ENCODE measurements around the gene STAB2. TPM values are rescaled to one million over a fixed set of nuclear protein-coding genes. Genes with fewer than 3 reads are reported as not detected.
A peak's percentile ranks its signal among the peaks of the same experiment; 100 is the strongest.
"Not testable (repeated sequence)": the region's sequence is repeated elsewhere in the genome, so short reads cannot be mapped to it uniquely, and the experiment has no call there.

STAB2 gene
- total and polyA plus RNA-seq, 7 donors: under 0.01 to 0.66 (median 0.48) TPM; not detected in 1

DNA sequence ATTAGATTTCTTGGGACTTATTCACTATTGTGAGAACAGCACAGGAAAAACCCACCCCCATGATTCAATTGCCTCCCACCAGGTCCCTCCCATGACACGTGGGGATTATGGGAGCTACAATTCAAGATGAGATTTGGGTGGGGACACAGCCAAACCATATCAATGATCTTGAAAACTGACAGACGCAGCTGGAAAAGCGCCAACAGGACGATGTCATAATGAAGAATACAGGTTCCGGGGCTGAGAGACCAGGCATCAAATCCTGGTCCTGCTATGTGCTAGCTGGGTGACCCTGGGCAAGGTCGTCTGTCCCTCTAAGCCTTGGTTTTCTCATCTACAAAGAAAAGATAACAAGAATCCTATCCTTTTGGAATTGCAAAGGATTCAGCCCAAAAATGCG lies 222.6 kb downstream of the STAB2 start:
- H3K27me3 ChIP-seq; H3K4me3 ChIP-seq; intact Hi-C loops (cut with DNase I); H3K9me3 ChIP-seq: not testable (repeated sequence)
- 68 to 83% methylated on average over 7 of the region's 7 CpGs for WGBS, 2 donors
- DNase-seq: peak; percentile 44
- H3K27ac ChIP-seq: peak overlapping the region in 3 of 4 donors; percentile 49 to 99 (median 75)
- peaks cover 0 to 100% (median 99%) of the 10 kb centered on the region in 4 donors for H3K4me1 ChIP-seq
- peaks cover 29 to 99% (median 62%) of the 10 kb centered on the region in 4 donors for H3K36me3 ChIP-seq
- peak in 1 of 4 donors; percentile 24 for TF ChIP-seq POLR2AphosphoS5 (IDR thresholded peaks at IDR 0.05)

DNA sequence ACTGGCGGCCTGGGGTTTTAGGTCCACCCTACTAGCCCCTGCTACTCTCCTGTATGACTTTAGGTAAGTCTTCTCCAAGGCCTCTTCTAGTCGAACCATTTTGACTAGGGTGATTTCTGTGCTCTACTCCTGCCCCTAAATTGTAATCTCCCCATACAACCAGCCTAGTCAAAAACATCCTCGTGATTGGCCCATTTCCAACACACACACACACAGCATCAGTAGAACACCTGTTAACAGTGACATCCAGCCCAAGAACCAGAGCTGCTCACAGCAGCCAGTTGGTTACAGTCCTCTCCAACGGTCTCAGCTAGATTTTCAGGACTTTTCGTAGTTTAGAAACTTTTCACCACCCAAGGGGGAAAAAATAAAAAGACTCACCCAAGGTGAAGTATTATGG lies 223.0 kb downstream of the STAB2 start:
- DNase-seq: peak; percentile 57
- H3K36me3 ChIP-seq: peaks cover 28 to 98% (median 64%) of the 10 kb centered on the region in 4 donors
- no peaks in the 10 kb centered on the region for H3K9me3 ChIP-seq
- peak overlapping the region in 3 of 4 donors; percentile 49 to 99 (median 75) for H3K27ac ChIP-seq
- intact Hi-C loops (cut with DNase I): no loop called here
- peaks cover 0 to 100% (median 99%) of the 10 kb centered on the region in 4 donors for H3K4me1 ChIP-seq
- 74 to 81% methylated on average over 5 of the region's 5 CpGs for WGBS, 2 donors
- H3K27me3 ChIP-seq: no peaks in the 10 kb centered on the region
- TF ChIP-seq POLR2A (IDR thresholded peaks at IDR 0.05): no peak
- TF ChIP-seq, protein P1, sequence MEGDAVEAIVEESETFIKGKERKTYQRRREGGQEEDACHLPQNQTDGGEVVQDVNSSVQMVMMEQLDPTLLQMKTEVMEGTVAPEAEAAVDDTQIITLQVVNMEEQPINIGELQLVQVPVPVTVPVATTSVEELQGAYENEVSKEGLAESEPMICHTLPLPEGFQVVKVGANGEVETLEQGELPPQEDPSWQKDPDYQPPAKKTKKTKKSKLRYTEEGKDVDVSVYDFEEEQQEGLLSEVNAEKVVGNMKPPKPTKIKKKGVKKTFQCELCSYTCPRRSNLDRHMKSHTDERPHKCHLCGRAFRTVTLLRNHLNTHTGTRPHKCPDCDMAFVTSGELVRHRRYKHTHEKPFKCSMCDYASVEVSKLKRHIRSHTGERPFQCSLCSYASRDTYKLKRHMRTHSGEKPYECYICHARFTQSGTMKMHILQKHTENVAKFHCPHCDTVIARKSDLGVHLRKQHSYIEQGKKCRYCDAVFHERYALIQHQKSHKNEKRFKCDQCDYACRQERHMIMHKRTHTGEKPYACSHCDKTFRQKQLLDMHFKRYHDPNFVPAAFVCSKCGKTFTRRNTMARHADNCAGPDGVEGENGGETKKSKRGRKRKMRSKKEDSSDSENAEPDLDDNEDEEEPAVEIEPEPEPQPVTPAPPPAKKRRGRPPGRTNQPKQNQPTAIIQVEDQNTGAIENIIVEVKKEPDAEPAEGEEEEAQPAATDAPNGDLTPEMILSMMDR (IDR thresholded peaks at IDR 0.05): no peak
- TF ChIP-seq EP300 (IDR thresholded peaks at IDR 0.05): no peak
- no peak for TF ChIP-seq POLR2AphosphoS5 (IDR thresholded peaks at IDR 0.05)
- H3K4me3 ChIP-seq: no peak overlapping the region

DNA sequence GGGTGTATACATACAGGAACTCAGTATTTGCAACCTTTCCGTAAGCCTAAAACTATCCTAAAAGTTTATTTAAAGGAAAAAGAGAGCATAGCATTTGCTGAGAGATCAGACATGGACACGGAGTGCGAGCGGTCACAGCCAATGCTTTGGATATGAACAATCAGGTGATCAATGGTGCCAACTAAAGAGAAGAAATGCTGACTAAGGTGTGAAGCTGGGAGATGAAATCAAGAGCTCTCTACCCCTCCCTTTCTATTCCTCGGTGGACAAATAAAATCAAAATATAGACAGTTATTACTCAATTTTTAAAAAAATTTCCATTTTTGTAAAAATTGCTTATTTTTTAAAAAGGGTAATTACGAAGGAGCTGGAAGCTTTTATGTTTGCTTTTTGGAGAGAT lies 224.7 kb downstream of the STAB2 start:
- H3K4me3 ChIP-seq: no peak overlapping the region
- peaks cover 24 to 88% (median 56%) of the 10 kb centered on the region in 4 donors for H3K36me3 ChIP-seq
- DNase-seq: no peak
- peaks cover 0 to 98% (median 96%) of the 10 kb centered on the region in 4 donors for H3K4me1 ChIP-seq
- peak overlapping the region in 3 of 4 donors; percentile 49 to 99 (median 75) for H3K27ac ChIP-seq
- TF ChIP-seq POLR2A (IDR thresholded peaks at IDR 0.05) (no peak), POLR2AphosphoS5 (IDR thresholded peaks at IDR 0.05) (peak in 2 of 4 donors; percentile 12 to 50)
- WGBS, 2 donors: 81 to 91% methylated on average over 6 of the region's 6 CpGs
- no peaks in the 10 kb centered on the region for H3K27me3 ChIP-seq
- intact Hi-C loops (cut with DNase I): no loop called here
- H3K9me3 ChIP-seq: no peaks in the 10 kb centered on the region

DNA sequence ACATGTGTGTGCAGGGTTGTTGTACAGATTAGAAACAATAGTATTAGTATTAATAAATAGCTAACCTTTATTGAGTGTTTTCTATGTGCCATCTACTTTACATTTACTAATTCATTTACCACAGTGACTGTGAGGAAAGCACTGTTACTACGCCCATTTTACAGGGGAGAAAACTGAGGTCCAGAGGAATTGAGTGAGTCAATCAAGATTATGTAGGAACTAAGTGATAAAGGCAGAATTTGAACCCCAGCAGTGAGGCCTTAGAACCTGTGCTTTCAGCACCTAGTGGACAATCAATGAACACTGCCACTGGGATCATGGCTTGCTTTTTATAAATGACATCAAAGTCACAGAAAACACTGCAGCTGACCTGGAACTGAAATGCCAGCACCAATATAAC lies 225.7 kb downstream of the STAB2 start:
- Histone ChIP-seq H3K4me1 (peaks cover 0 to 98% (median 94%) of the 10 kb centered on the region in 4 donors), H3K9me3 (no peaks in the 10 kb centered on the region), H3K27ac (peak overlapping the region in 3 of 4 donors; percentile 1 to 99 (median 39)), H3K27me3 (no peaks in the 10 kb centered on the region), H3K36me3 (peaks cover 24 to 78% (median 50%) of the 10 kb centered on the region in 4 donors), H3K4me3 (no peak overlapping the region)
- intact Hi-C loops (cut with DNase I): no loop called here
- DNase-seq: peak; percentile 4
- TF ChIP-seq POLR2AphosphoS5 (IDR thresholded peaks at IDR 0.05) (peak in 2 of 4 donors; percentile 41 to 50), POLR2A (IDR thresholded peaks at IDR 0.05) (no peak)
- TF ChIP-seq, protein P1 (IDR thresholded peaks at IDR 0.05): no peak
- WGBS, 2 donors: 95 to 98% methylated on average over 1 of the region's 1 CpG

DNA sequence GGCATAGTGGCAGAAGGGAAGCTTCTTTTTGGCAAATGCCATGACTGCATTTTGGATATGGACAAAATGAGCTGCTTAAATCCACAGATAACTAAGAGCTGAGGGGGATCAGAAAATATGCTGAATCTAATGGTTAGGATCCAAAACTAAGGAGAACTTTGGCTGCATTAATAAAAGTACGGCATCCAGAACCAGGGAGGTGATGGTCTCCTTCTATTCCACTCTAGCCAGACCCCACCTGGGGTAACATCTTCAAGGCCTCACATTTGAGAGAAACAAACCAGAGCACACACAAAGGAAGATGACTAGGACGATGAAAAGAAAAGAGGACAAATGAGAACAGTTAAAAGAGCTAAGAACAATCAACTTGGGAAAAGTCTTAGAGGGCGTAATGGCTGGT lies 226.4 kb downstream of the STAB2 start:
- WGBS, 2 donors: 95% methylated on average over 3 of the region's 3 CpGs
- no peak for TF ChIP-seq EP300 (IDR thresholded peaks at IDR 0.05)
- TF ChIP-seq POLR2AphosphoS5 (IDR thresholded peaks at IDR 0.05): peak in 1 of 4 donors; percentile 13
- TF ChIP-seq, protein P1 (IDR thresholded peaks at IDR 0.05): no peak
- TF ChIP-seq POLR2A (IDR thresholded peaks at IDR 0.05): no peak
- intact Hi-C loops (cut with DNase I): no loop called here
- no peaks in the 10 kb centered on the region for H3K9me3 ChIP-seq
- no peaks in the 10 kb centered on the region for H3K27me3 ChIP-seq
- no peak for DNase-seq
- no peak overlapping the region for H3K4me3 ChIP-seq
- H3K36me3 ChIP-seq: peaks cover 24 to 71% (median 46%) of the 10 kb centered on the region in 4 donors
- peaks cover 0 to 98% (median 93%) of the 10 kb centered on the region in 4 donors for H3K4me1 ChIP-seq
- H3K27ac ChIP-seq: peak overlapping the region in 3 of 4 donors; percentile 1 to 99 (median 39)

DNA sequence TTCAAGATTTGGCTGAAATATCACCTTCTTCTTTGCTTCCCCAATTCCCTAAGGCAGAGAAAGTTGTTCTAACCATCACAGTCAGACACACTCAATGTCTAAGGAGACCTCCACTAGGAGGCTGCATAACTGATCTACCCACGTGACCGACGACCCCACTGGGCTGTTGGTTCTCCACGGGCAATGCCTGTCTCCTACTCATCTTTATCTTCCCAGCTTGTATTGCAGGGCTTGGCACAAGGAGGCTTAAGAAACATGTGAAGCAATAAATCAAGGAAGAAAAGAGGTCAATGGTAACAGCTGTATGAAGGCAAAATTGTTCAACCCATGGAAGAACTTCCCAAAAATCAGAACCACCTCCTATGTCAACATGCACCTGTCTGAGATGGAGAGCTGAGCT lies 226.9 kb downstream of the STAB2 start:
- DNase-seq: peak; percentile 46
- no peaks in the 10 kb centered on the region for H3K27me3 ChIP-seq
- TF ChIP-seq POLR2A (IDR thresholded peaks at IDR 0.05) (no peak), EP300 (IDR thresholded peaks at IDR 0.05) (no peak), POLR2AphosphoS5 (IDR thresholded peaks at IDR 0.05) (peak in 2 of 4 donors; percentile 24 to 27)
- TF ChIP-seq, protein P1 (IDR thresholded peaks at IDR 0.05): no peak
- peak overlapping the region in 3 of 4 donors; percentile 2 to 99 (median 39) for H3K27ac ChIP-seq
- peaks cover 24 to 70% (median 45%) of the 10 kb centered on the region in 4 donors for H3K36me3 ChIP-seq
- H3K4me1 ChIP-seq: peaks cover 0 to 98% (median 93%) of the 10 kb centered on the region in 4 donors
- intact Hi-C loops (cut with DNase I): no loop called here
- no peaks in the 10 kb centered on the region for H3K9me3 ChIP-seq
- no peak overlapping the region for H3K4me3 ChIP-seq
- 80 to 90% methylated on average over 4 of the region's 4 CpGs for WGBS, 2 donors

Data from sigmoid colon (tissue), 7 donors.